ENCODE results near the gene CMTR2. TPM values are rescaled to one million over a fixed set of nuclear protein-coding genes. Genes with fewer than 3 reads are reported as not detected.

Gene CMTR2
- total and polyA plus RNA-seq, 2 experiments from 2014 or later: 11.4 to 43.2 TPM

DNA sequence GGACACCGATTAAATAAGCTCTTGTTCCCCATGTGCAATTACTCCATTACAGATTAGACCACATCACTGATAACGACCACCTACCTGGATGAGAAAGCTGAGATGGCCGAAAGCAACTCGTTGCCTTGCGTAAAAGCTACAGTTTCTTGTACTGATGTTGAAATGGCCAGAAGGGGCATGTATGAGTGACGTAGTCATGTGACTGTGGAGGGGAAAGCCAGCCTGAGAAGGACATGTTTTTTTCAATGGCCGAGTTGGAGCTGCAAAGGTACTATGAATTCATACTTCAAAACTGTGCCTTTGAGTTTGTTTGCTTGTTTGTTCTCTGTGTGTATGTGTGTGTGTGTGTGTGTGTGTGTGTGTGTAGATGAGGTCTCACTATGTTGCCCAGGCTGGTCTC is 41.7 kb downstream of the CMTR2 start:
- WGBS (ENCODE audit: low lambda C conversion rate, missing lambda C conversion rate): 85% methylated on average over 7 of the region's 7 CpGs
- TF ChIP-seq EZH2phosphoT487 (IDR thresholded peaks at IDR 0.05; ENCODE audit: low read depth, severe bottlenecking, unreplicated experiment) (no peak), EZH2 (IDR thresholded peaks at IDR 0.05; ENCODE audit: borderline replicate concordance) (no peak)
- TF ChIP-seq, protein P1, sequence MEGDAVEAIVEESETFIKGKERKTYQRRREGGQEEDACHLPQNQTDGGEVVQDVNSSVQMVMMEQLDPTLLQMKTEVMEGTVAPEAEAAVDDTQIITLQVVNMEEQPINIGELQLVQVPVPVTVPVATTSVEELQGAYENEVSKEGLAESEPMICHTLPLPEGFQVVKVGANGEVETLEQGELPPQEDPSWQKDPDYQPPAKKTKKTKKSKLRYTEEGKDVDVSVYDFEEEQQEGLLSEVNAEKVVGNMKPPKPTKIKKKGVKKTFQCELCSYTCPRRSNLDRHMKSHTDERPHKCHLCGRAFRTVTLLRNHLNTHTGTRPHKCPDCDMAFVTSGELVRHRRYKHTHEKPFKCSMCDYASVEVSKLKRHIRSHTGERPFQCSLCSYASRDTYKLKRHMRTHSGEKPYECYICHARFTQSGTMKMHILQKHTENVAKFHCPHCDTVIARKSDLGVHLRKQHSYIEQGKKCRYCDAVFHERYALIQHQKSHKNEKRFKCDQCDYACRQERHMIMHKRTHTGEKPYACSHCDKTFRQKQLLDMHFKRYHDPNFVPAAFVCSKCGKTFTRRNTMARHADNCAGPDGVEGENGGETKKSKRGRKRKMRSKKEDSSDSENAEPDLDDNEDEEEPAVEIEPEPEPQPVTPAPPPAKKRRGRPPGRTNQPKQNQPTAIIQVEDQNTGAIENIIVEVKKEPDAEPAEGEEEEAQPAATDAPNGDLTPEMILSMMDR (IDR thresholded peaks at IDR 0.05; ENCODE audit: poor library complexity): no peak
- no peaks in the 10 kb centered on the region for H3K36me3 ChIP-seq (replicated peaks; ENCODE audit: insufficient read depth, low read depth)
- H3K4me2 ChIP-seq: no peak overlapping the region
- no peak overlapping the region for H3K27ac ChIP-seq
- no peaks in the 10 kb centered on the region for H3K9me3 ChIP-seq (ENCODE audit: low read depth)
- H3K27me3 ChIP-seq: no peaks in the 10 kb centered on the region
- no peaks in the 10 kb centered on the region for H4K20me1 ChIP-seq (ENCODE audit: insufficient read depth, poor library complexity, severe bottlenecking)
- no peak overlapping the region for H3K4me3 ChIP-seq
- H2AFZ ChIP-seq: no peak overlapping the region
- no peaks in the 10 kb centered on the region for H3K79me2 ChIP-seq
- H3K9me2 ChIP-seq (replicated peaks; ENCODE audit: insufficient read depth): no peaks in the 10 kb centered on the region
- DNase-seq (ENCODE audit: low spot score): no peak
- H3K4me1 ChIP-seq (ENCODE audit: insufficient read depth): peaks cover 8% of the 10 kb centered on the region

DNA sequence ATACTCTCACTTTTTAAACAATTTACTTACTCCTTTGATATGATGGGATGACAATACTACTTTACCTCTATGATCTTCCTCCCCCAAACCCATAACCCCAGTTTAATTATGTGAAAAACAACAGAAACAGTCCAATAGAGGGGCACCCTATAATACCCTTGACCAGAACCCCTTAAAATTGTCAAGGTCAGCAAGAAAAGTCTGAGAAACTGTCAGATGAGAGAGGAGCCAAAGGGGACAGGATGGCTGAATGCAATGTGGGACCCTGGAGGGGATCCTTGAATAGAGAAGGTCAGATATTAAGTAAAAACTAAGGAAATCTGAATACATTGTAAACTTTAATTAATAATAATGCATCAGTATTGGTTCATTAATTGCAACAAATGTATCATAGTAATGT is 42.9 kb downstream of the CMTR2 start:
- DNase-seq (ENCODE audit: low spot score): no peak
- Histone ChIP-seq H3K27ac (no peak overlapping the region), H4K20me1 (ENCODE audit: insufficient read depth, poor library complexity, severe bottlenecking) (no peaks in the 10 kb centered on the region), H3K9me2 (replicated peaks; ENCODE audit: insufficient read depth) (no peaks in the 10 kb centered on the region), H3K4me1 (ENCODE audit: insufficient read depth) (peaks cover 11% of the 10 kb centered on the region), H3K36me3 (replicated peaks; ENCODE audit: insufficient read depth, low read depth) (no peaks in the 10 kb centered on the region), H2AFZ (no peak overlapping the region), H3K4me2 (no peak overlapping the region), H3K27me3 (no peaks in the 10 kb centered on the region), H3K9me3 (ENCODE audit: low read depth) (no peaks in the 10 kb centered on the region), H3K79me2 (no peaks in the 10 kb centered on the region), H3K4me3 (no peak overlapping the region)
- TF ChIP-seq, protein P1 (IDR thresholded peaks at IDR 0.05; ENCODE audit: poor library complexity): no peak
- TF ChIP-seq EZH2phosphoT487 (IDR thresholded peaks at IDR 0.05; ENCODE audit: low read depth, severe bottlenecking, unreplicated experiment) (no peak), EZH2 (IDR thresholded peaks at IDR 0.05; ENCODE audit: borderline replicate concordance) (no peak)

DNA sequence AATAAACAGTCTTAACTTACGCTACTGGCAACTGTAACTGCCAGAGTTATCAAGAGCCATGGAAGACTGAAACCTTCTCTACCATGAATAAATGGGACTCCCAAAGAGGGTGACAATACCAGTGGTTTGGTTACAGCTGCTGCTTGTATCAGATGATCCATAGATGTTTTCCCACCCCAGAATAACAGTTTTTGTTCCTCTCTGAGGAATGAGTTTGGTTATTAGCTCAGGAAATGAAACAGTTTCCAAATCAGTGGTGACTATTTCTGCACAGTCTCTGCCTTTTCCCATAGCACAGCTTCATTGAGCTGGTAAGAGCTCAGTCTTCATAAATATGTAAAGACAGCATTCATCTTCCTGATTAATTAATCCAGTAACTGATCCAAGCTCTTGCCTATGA is 44.7 kb downstream of the CMTR2 start:
- no peaks in the 10 kb centered on the region for H3K9me3 ChIP-seq (ENCODE audit: low read depth)
- TF ChIP-seq, protein P1 (IDR thresholded peaks at IDR 0.05; ENCODE audit: poor library complexity): no peak
- no peak for TF ChIP-seq EZH2phosphoT487 (IDR thresholded peaks at IDR 0.05; ENCODE audit: low read depth, severe bottlenecking, unreplicated experiment)
- H4K20me1 ChIP-seq (ENCODE audit: insufficient read depth, poor library complexity, severe bottlenecking): no peaks in the 10 kb centered on the region
- no peaks in the 10 kb centered on the region for H3K79me2 ChIP-seq
- H3K27me3 ChIP-seq: no peaks in the 10 kb centered on the region
- H3K9me2 ChIP-seq (replicated peaks; ENCODE audit: insufficient read depth): no peaks in the 10 kb centered on the region
- peaks cover 11% of the 10 kb centered on the region for H3K4me1 ChIP-seq (ENCODE audit: insufficient read depth)
- H2AFZ ChIP-seq: no peak overlapping the region
- H3K36me3 ChIP-seq (replicated peaks; ENCODE audit: insufficient read depth, low read depth): no peaks in the 10 kb centered on the region
- no peak for DNase-seq (ENCODE audit: low spot score)
- H3K4me2 ChIP-seq: no peak overlapping the region
- no peak overlapping the region for H3K27ac ChIP-seq
- WGBS (ENCODE audit: low lambda C conversion rate, missing lambda C conversion rate): 92% methylated on average over 1 of the region's 1 CpG
- H3K4me3 ChIP-seq: no peak overlapping the region

DNA sequence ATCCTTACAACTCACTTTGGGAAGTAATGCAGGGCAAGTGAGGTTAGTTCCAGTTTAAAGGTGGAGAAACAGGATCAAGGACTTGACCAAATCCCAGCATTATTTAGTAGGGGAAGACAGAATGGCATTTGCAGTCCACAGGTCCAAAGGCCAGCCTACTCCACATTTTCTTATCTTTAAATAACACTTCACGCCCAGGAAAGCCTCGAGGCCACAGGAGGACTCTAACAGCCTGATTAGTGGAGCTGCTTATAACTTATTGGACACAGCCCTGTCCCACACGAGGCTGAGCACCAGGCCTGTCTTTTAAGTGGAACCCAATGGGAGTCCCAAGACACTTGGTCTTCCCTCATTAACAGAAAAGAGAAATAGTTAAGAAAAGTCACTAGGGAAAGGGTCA is 46.6 kb downstream of the CMTR2 start:
- no peaks in the 10 kb centered on the region for H3K27me3 ChIP-seq
- 46% methylated on average over 3 of the region's 3 CpGs for WGBS (ENCODE audit: low lambda C conversion rate, missing lambda C conversion rate)
- no peak overlapping the region for H3K27ac ChIP-seq
- no peaks in the 10 kb centered on the region for H3K36me3 ChIP-seq (replicated peaks; ENCODE audit: insufficient read depth, low read depth)
- no peak overlapping the region for H2AFZ ChIP-seq
- peak overlapping the region; percentile 37 for H3K4me2 ChIP-seq
- no peak for TF ChIP-seq EZH2 (IDR thresholded peaks at IDR 0.05; ENCODE audit: borderline replicate concordance)
- TF ChIP-seq EZH2phosphoT487 (IDR thresholded peaks at IDR 0.05; ENCODE audit: low read depth, severe bottlenecking, unreplicated experiment): no peak
- TF ChIP-seq, protein P1 (IDR thresholded peaks at IDR 0.05; ENCODE audit: poor library complexity): no peak
- H3K4me3 ChIP-seq: no peak overlapping the region
- no peaks in the 10 kb centered on the region for H3K9me3 ChIP-seq (ENCODE audit: low read depth)
- H4K20me1 ChIP-seq (ENCODE audit: insufficient read depth, poor library complexity, severe bottlenecking): no peaks in the 10 kb centered on the region
- H3K9me2 ChIP-seq (replicated peaks; ENCODE audit: insufficient read depth): no peaks in the 10 kb centered on the region
- peak; percentile 36 for DNase-seq (ENCODE audit: low spot score)
- peaks cover 11% of the 10 kb centered on the region for H3K4me1 ChIP-seq (ENCODE audit: insufficient read depth)
- H3K79me2 ChIP-seq: no peaks in the 10 kb centered on the region

All from hepatocyte (in vitro differentiated cells).